ENCODE measurements around the gene TRHDE.

GRCh38 chr12:72318341-72318740 is 46.2 kb downstream of the TRHDE start:
- TF ChIP-seq CTCF (IDR thresholded peaks at IDR 0.05; ENCODE audit: low read depth, low read length) (no peak), EZH2phosphoT487 (IDR thresholded peaks at IDR 0.05; ENCODE audit: low read depth) (no peak)
